VCaP (cell line): ENCODE measurements around the gene OR4K1.

Experiments used
- H3K27ac ChIP-seq: fragments of 450-650 bp; 2 replicates; pipeline ENCODE4 v1.5.1; 2017
- TF ChIP-seq, protein P1 (sequence below): fragments of 450-650 bp; conservative IDR thresholded peaks from 2 replicates; pipeline ENCODE4 v1.5.1; 2017; ENCODE audit warnings: mild to moderate bottlenecking, moderate library complexity

The OR4K1 gene

DNA sequence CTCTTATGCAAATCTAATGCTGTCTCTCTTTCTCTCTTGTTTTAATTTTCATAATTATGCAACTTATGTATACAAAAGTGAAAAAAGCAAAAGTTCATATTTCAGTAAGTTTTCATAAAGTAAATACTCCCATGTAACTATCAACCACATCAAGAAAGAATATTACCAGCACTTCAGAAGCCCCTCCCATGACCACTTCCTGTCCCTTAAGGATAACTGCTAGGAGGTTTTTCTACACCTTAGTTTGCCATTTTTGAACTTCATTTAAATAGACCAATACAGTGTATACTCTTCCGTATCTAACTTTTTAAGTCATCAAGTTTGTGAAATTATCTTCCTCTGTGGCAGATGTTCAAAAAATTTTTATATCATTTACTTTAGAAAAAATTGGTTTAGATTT, 44.1 kb downstream of the OR4K1 start:
- no peak overlapping the region for H3K27ac ChIP-seq
- TF ChIP-seq, protein P1, sequence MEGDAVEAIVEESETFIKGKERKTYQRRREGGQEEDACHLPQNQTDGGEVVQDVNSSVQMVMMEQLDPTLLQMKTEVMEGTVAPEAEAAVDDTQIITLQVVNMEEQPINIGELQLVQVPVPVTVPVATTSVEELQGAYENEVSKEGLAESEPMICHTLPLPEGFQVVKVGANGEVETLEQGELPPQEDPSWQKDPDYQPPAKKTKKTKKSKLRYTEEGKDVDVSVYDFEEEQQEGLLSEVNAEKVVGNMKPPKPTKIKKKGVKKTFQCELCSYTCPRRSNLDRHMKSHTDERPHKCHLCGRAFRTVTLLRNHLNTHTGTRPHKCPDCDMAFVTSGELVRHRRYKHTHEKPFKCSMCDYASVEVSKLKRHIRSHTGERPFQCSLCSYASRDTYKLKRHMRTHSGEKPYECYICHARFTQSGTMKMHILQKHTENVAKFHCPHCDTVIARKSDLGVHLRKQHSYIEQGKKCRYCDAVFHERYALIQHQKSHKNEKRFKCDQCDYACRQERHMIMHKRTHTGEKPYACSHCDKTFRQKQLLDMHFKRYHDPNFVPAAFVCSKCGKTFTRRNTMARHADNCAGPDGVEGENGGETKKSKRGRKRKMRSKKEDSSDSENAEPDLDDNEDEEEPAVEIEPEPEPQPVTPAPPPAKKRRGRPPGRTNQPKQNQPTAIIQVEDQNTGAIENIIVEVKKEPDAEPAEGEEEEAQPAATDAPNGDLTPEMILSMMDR: no peak

DNA sequence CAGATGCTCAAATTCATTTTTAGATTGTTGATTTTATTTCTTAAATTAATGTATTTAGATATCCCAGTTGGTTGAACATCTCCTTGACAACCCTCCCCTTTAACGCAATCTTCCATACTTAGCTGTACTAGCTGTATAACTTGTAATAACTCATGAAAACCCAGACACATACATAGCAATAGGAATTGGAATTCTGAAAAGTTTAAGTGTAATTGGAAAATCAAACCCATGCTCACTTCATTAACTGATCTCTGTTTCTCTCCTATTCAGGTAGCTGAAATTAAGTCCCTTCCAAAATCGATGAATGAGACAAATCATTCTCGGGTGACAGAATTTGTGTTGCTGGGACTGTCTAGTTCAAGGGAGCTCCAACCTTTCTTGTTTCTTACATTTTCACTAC, 44.6 kb downstream of the OR4K1 start, which contains the start of gene OR4K15:
Gene OR4K15, plus strand, starts transcription at position 301 of the 400 bp plus-strand sequence. Its CDS starts 0 bp downstream, at position 301.
- H3K27ac ChIP-seq: no peak within 1 kb of the TSS
- TF ChIP-seq, protein P1: no peak
